HepG2 (cell line): ENCODE results near the gene DEFB112. TPM values are rescaled to one million over a fixed set of nuclear protein-coding genes. Genes with fewer than 3 reads are reported as not detected.

ENCODE experiments used
- ATAC-seq: fragments of 200-7000 bp; cut with Tn5 transposase; 3 replicates; pipeline ENCODE4 v1.9.1; 2020; ENCODE audit warnings: mild to moderate bottlenecking, moderate library complexity
- BruUV-seq: library from RNA; stranded (reverse); fragments of 400-500 nt; replicated peaks from 2 replicates; lab custom pipeline; 2021; lab: Mats Ljungman, UMichigan
- CTCF ChIA-PET: fragments of 300-600 bp; formaldehyde crosslinking; extraction: SDS; loops from one replicate; lab custom pipeline; 2021; ENCODE audit warnings: low total read pairs, inconsistent platforms, low intra/inter-chr PET ratio; lab: Yijun Ruan, JAX
- POLR2A ChIA-PET: fragments of 350-600 bp; sonication (Branson Sonifier 250); formaldehyde crosslinking; loops from one replicate; lab custom pipeline; 2020; ENCODE audit warnings: antibody characterized with exemption, inconsistent platforms; lab: Yijun Ruan, JAX
- DNase-seq: peaks from one replicate; pipeline ENCODE4 v3.0.0-alpha.2; 2015; ENCODE audit warnings: low spot score
- FAIRE-seq: peaks from 3 replicates; lab custom pipeline; 2011; peaks lifted over from hg19 to GRCh38; lab: Jason Lieb, UNC
- H2AFZ ChIP-seq: one replicate; pipeline ENCODE4 v1.6.1; 2011; ENCODE audit warnings: low read length, inconsistent platforms
- H3K27ac ChIP-seq: fragments of 300-600 bp; 3 replicates; pipeline ENCODE4 v1.8.0; 2011; ENCODE audit warnings: mixed run types, mild to moderate bottlenecking, mixed read lengths, low read length, inconsistent platforms; ENCODE audit not compliant: insufficient read depth; ENCODE audit errors: extremely low read length
- H3K27me3 ChIP-seq, 2 experiments: fragments of 200-600 bp in 1 of 2; 2 replicates in 1 of 2; 3 replicates in 1 of 2; pipeline versions ENCODE4 v1.6.0 to v1.8.0; 2011; ENCODE audit warnings: low read length in 2 of 2, mild to moderate bottlenecking in 2 of 2, moderate library complexity in 2 of 2, inconsistent platforms in 1 of 2; ENCODE audit not compliant: insufficient read depth in 2 of 2, control insufficient read depth in 1 of 2
- H3K36me3 ChIP-seq, 2 experiments: fragments of 200-600 bp in 1 of 2; replicated peaks in 1 of 2; 2 replicates in 1 of 2; 3 replicates in 1 of 2; pipeline versions ENCODE4 v1.5.1 to v1.8.0; 2011; ENCODE audit warnings: low read length in 2 of 2, inconsistent platforms in 1 of 2; ENCODE audit not compliant: insufficient read depth in 2 of 2, control insufficient read depth in 1 of 2
- H3K4me1 ChIP-seq: 2 replicates; pipeline ENCODE4 v1.5.1; 2012; ENCODE audit warnings: low read length, inconsistent platforms; ENCODE audit not compliant: insufficient read depth
- H3K4me2 ChIP-seq: 2 replicates; pipeline ENCODE4 v1.6.0; 2011; ENCODE audit warnings: low read depth, low read length, inconsistent platforms
- H3K4me3 ChIP-seq, 3 experiments: fragments of 200-600 bp in 1 of 3; sonication (generic), shearing (Covaris generic) in 1 of 3; replicated peaks in 1 of 3; 2 replicates each; pipeline ENCODE4 v1.5.1; 2011 to 2016; ENCODE audit warnings: low read length in 3 of 3, inconsistent platforms in 2 of 3, low read depth in 2 of 3, mild to moderate bottlenecking in 2 of 3, control low read depth in 1 of 3, mixed read lengths in 1 of 3; ENCODE audit not compliant: insufficient read depth in 1 of 3
- H3K79me2 ChIP-seq: one replicate; pipeline ENCODE4 v1.6.1; 2011; ENCODE audit warnings: low read length, inconsistent platforms; ENCODE audit not compliant: insufficient read depth
- H3K9ac ChIP-seq: 2 replicates; pipeline ENCODE4 v1.6.0; 2011; ENCODE audit warnings: mild to moderate bottlenecking, low read depth, low read length, inconsistent platforms; ENCODE audit not compliant: insufficient read depth
- H3K9me3 ChIP-seq: 2 replicates; pipeline ENCODE4 v1.5.1; 2012; ENCODE audit warnings: mild to moderate bottlenecking, low read length
- H4K20me1 ChIP-seq: 2 replicates; pipeline ENCODE4 v1.6.0; 2011; ENCODE audit warnings: inconsistent platforms, mild to moderate bottlenecking, low read length, moderate library complexity; ENCODE audit not compliant: insufficient read depth
- AKAP8 ChIP-seq: sonication (generic); formaldehyde crosslinking; IDR thresholded peaks from 2 replicates; pipeline ENCODE4 v1.5.1; 2020; ENCODE audit warnings: mild to moderate bottlenecking, missing genetic modification reagents
- KAT7 ChIP-seq: IDR thresholded peaks from 2 replicates; pipeline ENCODE4 v1.6.1; 2018; ENCODE audit warnings: borderline replicate concordance, missing compliant biosample characterization
- YY1 ChIP-seq: IDR thresholded peaks from 2 replicates; pipeline ENCODE4 v1.6.1; 2011; ENCODE audit warnings: low read length, low read depth, moderate library complexity, mild to moderate bottlenecking; ENCODE audit not compliant: insufficient read depth, insufficient replicate concordance
- ZNF225 ChIP-seq: sonication (generic); formaldehyde crosslinking; IDR thresholded peaks from 2 replicates; pipeline ENCODE4 v1.4.0; 2020; ENCODE audit warnings: mild to moderate bottlenecking, missing genetic modification reagents
- ZNF30 ChIP-seq: sonication (generic); formaldehyde crosslinking; IDR thresholded peaks from 2 replicates; pipeline ENCODE4 v1.5.0; 2020; ENCODE audit warnings: mild to moderate bottlenecking, missing genetic modification reagents
- WGBS: methylation state at CpG from one replicate; pipeline ENCODE4 v1.1.6; 2017; ENCODE audit warnings: low lambda C conversion rate; 5-methylcytosine and 5-hydroxymethylcytosine counted together
- in situ Hi-C: cut with HindIII; loops from 2 replicates; pipeline ENCODE4 v1.10.0; 2017; ENCODE audit warnings: low pct_unique_long_range_greater_than_20kb; ENCODE audit not compliant: extremely low pct_ligation_motif_present
- intact Hi-C: fragments of 100-400 bp; cut with micrococcal nuclease; formaldehyde crosslinking; loops from one replicate; pipeline ENCODE4 v1.10.0; 2022; ENCODE audit not compliant: unreplicated experiment
- polyA plus RNA-seq, 8 experiments: library from polyadenylated mRNA; depleted of rRNA in 3 of 8; stranded (reverse) in 7 of 8; unstranded in 1 of 8; fragments of >200 nt; fragmentation: Illumina TruSeq in 4 of 8; extraction: Trizol in 4 of 8; gene quantifications; 2 replicates each; pipeline versions ENCODE4 v1.2.1 to v1.2.3, GENCODE V29; 2011 to 2016; ENCODE audit warnings: low read depth in 4 of 8, missing spikeins in 1 of 8, mixed read lengths in 1 of 8; ENCODE audit not compliant: insufficient read depth in 1 of 8
- total RNA-seq, 5 experiments: library from RNA; depleted of rRNA; stranded (reverse); fragments of >200 nt; fragmentation: Illumina TruSeq; extraction: Trizol; gene quantifications; 2 replicates each; pipeline ENCODE4 v1.2.3, GENCODE V29; 2016; ENCODE audit warnings: low read depth in 1 of 5
- TF ChIP-seq, protein P1 (sequence below), 2 experiments: sonication (generic) in 1 of 2; formaldehyde crosslinking in 1 of 2; IDR thresholded peaks; 2 replicates each; pipeline versions ENCODE4 v1.4.0 to v1.6.1; 2016 to 2020; ENCODE audit warnings: borderline replicate concordance in 1 of 2, low read depth in 1 of 2, mild to moderate bottlenecking in 1 of 2, missing genetic modification reagents in 1 of 2

DEFB112 gene
- total and polyA plus RNA-seq, 2 of the 13 experiments (the other 11 are each of a cell fraction or from before 2014, with no cell fraction given), result not detected

DNA sequence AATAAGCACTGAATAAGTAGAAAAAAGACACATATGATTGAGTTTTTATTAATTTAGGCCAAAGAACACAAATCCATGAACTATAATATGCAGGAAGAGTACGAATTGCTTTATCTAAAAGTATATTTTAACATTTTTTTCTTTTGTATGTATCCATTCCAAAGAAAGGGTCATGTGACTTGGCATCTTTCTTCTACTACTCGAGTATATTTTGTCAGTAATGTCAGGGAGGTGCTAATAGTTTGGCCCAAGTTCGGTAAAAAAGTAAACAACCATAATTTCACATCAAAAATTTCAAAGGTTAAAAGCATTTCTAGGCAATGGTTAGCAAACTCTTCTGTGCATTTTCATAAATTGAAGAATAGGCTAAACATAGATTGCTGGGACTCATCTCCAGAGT is 46.6 kb downstream of the DEFB112 start:
- Histone ChIP-seq H3K79me2 (no peaks in the 10 kb centered on the region), H2AFZ (no peak overlapping the region), H3K27me3 (no peaks in the 10 kb centered on the region), H3K27ac (no peak overlapping the region), H3K9ac (no peak overlapping the region), H4K20me1 (no peaks in the 10 kb centered on the region), H3K4me3 (no peak overlapping the region), H3K4me1 (no peaks in the 10 kb centered on the region), H3K36me3 (no peaks in the 10 kb centered on the region), H3K9me3 (no peaks in the 10 kb centered on the region), H3K4me2 (no peak overlapping the region)
- POLR2A ChIA-PET, result no interaction called here
- no peak for TF ChIP-seq AKAP8 (CRISPR knock-in tag)
- TF ChIP-seq, protein P1, sequence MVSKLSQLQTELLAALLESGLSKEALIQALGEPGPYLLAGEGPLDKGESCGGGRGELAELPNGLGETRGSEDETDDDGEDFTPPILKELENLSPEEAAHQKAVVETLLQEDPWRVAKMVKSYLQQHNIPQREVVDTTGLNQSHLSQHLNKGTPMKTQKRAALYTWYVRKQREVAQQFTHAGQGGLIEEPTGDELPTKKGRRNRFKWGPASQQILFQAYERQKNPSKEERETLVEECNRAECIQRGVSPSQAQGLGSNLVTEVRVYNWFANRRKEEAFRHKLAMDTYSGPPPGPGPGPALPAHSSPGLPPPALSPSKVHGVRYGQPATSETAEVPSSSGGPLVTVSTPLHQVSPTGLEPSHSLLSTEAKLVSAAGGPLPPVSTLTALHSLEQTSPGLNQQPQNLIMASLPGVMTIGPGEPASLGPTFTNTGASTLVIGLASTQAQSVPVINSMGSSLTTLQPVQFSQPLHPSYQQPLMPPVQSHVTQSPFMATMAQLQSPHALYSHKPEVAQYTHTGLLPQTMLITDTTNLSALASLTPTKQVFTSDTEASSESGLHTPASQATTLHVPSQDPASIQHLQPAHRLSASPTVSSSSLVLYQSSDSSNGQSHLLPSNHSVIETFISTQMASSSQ (IDR thresholded peaks at IDR 0.05; ENCODE audit: low read depth), result no peak
- TF ChIP-seq, protein P1 (CRISPR knock-in tag; IDR thresholded peaks at IDR 0.05; ENCODE audit: borderline replicate concordance), result no peak
- no peak for TF ChIP-seq KAT7 (CRISPR knock-in tag)
- TF ChIP-seq ZNF30 (CRISPR knock-in tag), result no peak
- 2% methylated on average over 3 of the region's 3 CpGs for WGBS
- no peak for DNase-seq
- CTCF ChIA-PET, result no interaction called here
- in situ Hi-C loops (no loop called here), intact Hi-C loops (no loop called here)
- no peak for FAIRE-seq
- ATAC-seq, result no peak
- no TSS peak for BruUV-seq

DNA sequence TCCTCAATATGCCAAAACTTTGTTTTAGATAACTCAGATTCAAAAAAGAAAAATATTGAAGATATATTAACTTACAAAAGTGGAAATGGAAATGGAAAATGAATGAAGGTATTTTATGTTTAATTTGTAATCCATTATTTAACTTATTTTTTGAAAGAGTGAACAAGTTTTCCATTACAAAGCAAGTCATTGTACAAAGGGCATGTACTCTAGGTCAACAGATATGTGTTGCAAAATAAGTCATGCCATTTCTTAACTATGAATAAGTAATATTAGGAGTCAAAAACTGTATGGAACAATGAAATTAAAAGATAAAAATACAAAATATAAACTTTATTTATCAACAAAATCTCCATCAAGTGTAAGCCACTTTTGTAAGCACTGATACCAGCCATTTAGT is 54.5 kb downstream of the DEFB112 start:
- no peaks in the 10 kb centered on the region for H3K4me1 ChIP-seq
- H4K20me1 ChIP-seq, result no peaks in the 10 kb centered on the region
- H3K9ac ChIP-seq, result no peak overlapping the region
- BruUV-seq, result no TSS peak
- TF ChIP-seq YY1 (no peak), ZNF225 (CRISPR knock-in tag) (no peak)
- H3K4me3 ChIP-seq, result no peak overlapping the region
- H3K27me3 ChIP-seq, result no peaks in the 10 kb centered on the region
- intact Hi-C loops (no loop called here), in situ Hi-C loops (no loop called here)
- ChIA-PET POLR2A (no interaction called here), CTCF (no interaction called here)
- FAIRE-seq, result no peak
- H3K9me3 ChIP-seq, result no peaks in the 10 kb centered on the region
- no peak overlapping the region for H3K27ac ChIP-seq
- H3K4me2 ChIP-seq, result no peak overlapping the region
- no peak for ATAC-seq
- no peaks in the 10 kb centered on the region for H3K36me3 ChIP-seq
- DNase-seq, result no peak
- H2AFZ ChIP-seq, result no peak overlapping the region
- H3K79me2 ChIP-seq, result no peaks in the 10 kb centered on the region
